SK-N-SH treated with all-trans-retinoic acid at 6 μM for 48 hours (cell line): ENCODE measurements around the gene POLDIP3.

Experiments used
- ATAC-seq: fragments of 200-7000 bp; cut with Tn5 transposase; 3 replicates; pipeline ENCODE4 v1.9.1; 2020; ENCODE audit warnings: mild to moderate bottlenecking, moderate library complexity
- ARNTL ChIP-seq: fragments of 450-650 bp; formaldehyde crosslinking; IDR thresholded peaks from 2 replicates; pipeline ENCODE4 v1.5.0; 2020; ENCODE audit warnings: low read depth, mild to moderate bottlenecking, moderate library complexity, borderline replicate concordance
- BACH2 ChIP-seq: fragments of 250-450 bp; sonication (Bioruptor Pico); IDR thresholded peaks from 2 replicates; pipeline ENCODE4 v1.9.0; 2021; ENCODE audit warnings: mild to moderate bottlenecking, borderline replicate concordance
- CSDC2 ChIP-seq: fragments of 250-450 bp; sonication (Bioruptor Pico); IDR thresholded peaks from 2 replicates; pipeline ENCODE4 v1.5.0; 2020; ENCODE audit warnings: mild to moderate bottlenecking, moderate library complexity
- CSRNP3 ChIP-seq: fragments of 250-450 bp; sonication (Bioruptor Pico); IDR thresholded peaks from 2 replicates; pipeline ENCODE4 v1.5.1; 2021; ENCODE audit warnings: mild to moderate bottlenecking, moderate library complexity
- ESRRG ChIP-seq: fragments of 250-450 bp; sonication (Bioruptor Pico); IDR thresholded peaks from 2 replicates; pipeline ENCODE4 v1.6.1; 2021; ENCODE audit warnings: mild to moderate bottlenecking
- GLIS3 ChIP-seq: fragments of 250-450 bp; sonication (Bioruptor Pico); IDR thresholded peaks from 2 replicates; pipeline ENCODE4 v1.5.0; 2020; ENCODE audit warnings: mild to moderate bottlenecking, moderate library complexity
- ISL1 ChIP-seq: fragments of 250-450 bp; sonication (Bioruptor Pico); IDR thresholded peaks from 2 replicates; pipeline ENCODE4 v2.1.2; 2022; ENCODE audit warnings: mild to moderate bottlenecking, moderate library complexity
- OSR1 ChIP-seq: fragments of 250-450 bp; sonication (Bioruptor Pico); IDR thresholded peaks from 2 replicates; pipeline ENCODE4 v1.8.0; 2022; ENCODE audit warnings: moderate library complexity, mild to moderate bottlenecking, inconsistent platforms
- PPARA ChIP-seq: fragments of 250-450 bp; sonication (Bioruptor Pico); IDR thresholded peaks from 2 replicates; pipeline ENCODE4 v1.5.0; 2020; ENCODE audit warnings: mild to moderate bottlenecking, borderline replicate concordance
- RARB ChIP-seq: fragments of 250-450 bp; sonication (Bioruptor Pico); IDR thresholded peaks from 2 replicates; pipeline ENCODE4 v1.8.0; 2021; ENCODE audit warnings: mild to moderate bottlenecking, moderate library complexity
- SNAI2 ChIP-seq: fragments of 250-450 bp; sonication (Bioruptor Pico); IDR thresholded peaks from 2 replicates; pipeline ENCODE4 v1.5.0; 2020; ENCODE audit warnings: mild to moderate bottlenecking, moderate library complexity
- TCF4 ChIP-seq: fragments of 250-450 bp; sonication (Bioruptor Pico); IDR thresholded peaks from 2 replicates; pipeline ENCODE4 v1.8.0; 2021; ENCODE audit warnings: mild to moderate bottlenecking, moderate library complexity, borderline replicate concordance
- TOX ChIP-seq: fragments of 250-450 bp; sonication (Bioruptor Pico); IDR thresholded peaks from 2 replicates; pipeline ENCODE4 v1.8.0; 2021; ENCODE audit warnings: mild to moderate bottlenecking, moderate library complexity, borderline replicate concordance
- ZC3H10 ChIP-seq: fragments of 250-450 bp; sonication (Bioruptor Pico); IDR thresholded peaks from 2 replicates; pipeline ENCODE4 v1.5.1; 2021; ENCODE audit warnings: mild to moderate bottlenecking, moderate library complexity
- ZFP3 ChIP-seq: fragments of 250-450 bp; sonication (Bioruptor Pico); IDR thresholded peaks from 2 replicates; pipeline ENCODE4 v1.5.0; 2020; ENCODE audit warnings: mild to moderate bottlenecking, moderate library complexity
- ZFP30 ChIP-seq: fragments of 450-650 bp; formaldehyde crosslinking; IDR thresholded peaks from 2 replicates; pipeline ENCODE4 v1.5.0; 2022; ENCODE audit warnings: mild to moderate bottlenecking, moderate library complexity
- ZNF565 ChIP-seq: fragments of 450-650 bp; formaldehyde crosslinking; conservative IDR thresholded peaks from 2 replicates; pipeline ENCODE4 v1.5.0; 2020; ENCODE audit warnings: low read depth, mild to moderate bottlenecking, moderate library complexity
- ZNF70 ChIP-seq: fragments of 450-650 bp; formaldehyde crosslinking; IDR thresholded peaks from 2 replicates; pipeline ENCODE4 v1.5.0; 2020; ENCODE audit warnings: mild to moderate bottlenecking, moderate library complexity
- ZNF8 ChIP-seq: fragments of 450-650 bp; formaldehyde crosslinking; IDR thresholded peaks from 2 replicates; pipeline ENCODE4 v1.5.0; 2020; ENCODE audit warnings: mild to moderate bottlenecking, moderate library complexity
- TF ChIP-seq, protein P1 (sequence below): fragments of 250-450 bp; sonication (Bioruptor Pico); IDR thresholded peaks from 2 replicates; pipeline ENCODE4 v1.8.0; 2021; ENCODE audit warnings: low read depth, mild to moderate bottlenecking, moderate library complexity, borderline replicate concordance
- TF ChIP-seq, protein P2 (sequence below): fragments of 250-450 bp; sonication (Bioruptor Pico); IDR thresholded peaks from 2 replicates; pipeline ENCODE4 v1.5.0; 2020; ENCODE audit warnings: mild to moderate bottlenecking, moderate library complexity
- TF ChIP-seq, protein P3 (sequence below): fragments of 250-450 bp; sonication (Bioruptor Pico); IDR thresholded peaks from 2 replicates; pipeline ENCODE4 v1.5.1; 2020; ENCODE audit warnings: low read depth, mild to moderate bottlenecking, moderate library complexity
- TF ChIP-seq, protein P4 (sequence below): fragments of 250-450 bp; sonication (Bioruptor Pico); IDR thresholded peaks from 2 replicates; pipeline ENCODE4 v1.8.0; 2020; ENCODE audit warnings: mild to moderate bottlenecking, moderate library complexity, borderline replicate concordance

The POLDIP3 gene

GRCh38 chr22:42586381-42586780, 28.3 kb downstream of the POLDIP3 start:
- no peak for ATAC-seq
- TF ChIP-seq CSDC2 (no peak), OSR1 (CRISPR knock-in tag) (no peak), TCF4 (CRISPR knock-in tag) (no peak), CSRNP3 (CRISPR knock-in tag) (no peak), ZNF70 (no peak), ZNF8 (CRISPR knock-in tag) (no peak), RARB (no peak), ZC3H10 (CRISPR knock-in tag) (no peak)
- TF ChIP-seq, protein P1, sequence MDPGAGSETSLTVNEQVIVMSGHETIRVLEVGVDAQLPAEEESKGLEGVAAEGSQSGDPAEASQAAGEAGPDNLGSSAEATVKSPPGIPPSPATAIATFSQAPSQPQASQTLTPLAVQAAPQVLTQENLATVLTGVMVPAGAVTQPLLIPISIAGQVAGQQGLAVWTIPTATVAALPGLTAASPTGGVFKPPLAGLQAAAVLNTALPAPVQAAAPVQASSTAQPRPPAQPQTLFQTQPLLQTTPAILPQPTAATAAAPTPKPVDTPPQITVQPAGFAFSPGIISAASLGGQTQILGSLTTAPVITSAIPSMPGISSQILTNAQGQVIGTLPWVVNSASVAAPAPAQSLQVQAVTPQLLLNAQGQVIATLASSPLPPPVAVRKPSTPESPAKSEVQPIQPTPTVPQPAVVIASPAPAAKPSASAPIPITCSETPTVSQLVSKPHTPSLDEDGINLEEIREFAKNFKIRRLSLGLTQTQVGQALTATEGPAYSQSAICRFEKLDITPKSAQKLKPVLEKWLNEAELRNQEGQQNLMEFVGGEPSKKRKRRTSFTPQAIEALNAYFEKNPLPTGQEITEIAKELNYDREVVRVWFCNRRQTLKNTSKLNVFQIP = no peak
- TF ChIP-seq, protein P2, sequence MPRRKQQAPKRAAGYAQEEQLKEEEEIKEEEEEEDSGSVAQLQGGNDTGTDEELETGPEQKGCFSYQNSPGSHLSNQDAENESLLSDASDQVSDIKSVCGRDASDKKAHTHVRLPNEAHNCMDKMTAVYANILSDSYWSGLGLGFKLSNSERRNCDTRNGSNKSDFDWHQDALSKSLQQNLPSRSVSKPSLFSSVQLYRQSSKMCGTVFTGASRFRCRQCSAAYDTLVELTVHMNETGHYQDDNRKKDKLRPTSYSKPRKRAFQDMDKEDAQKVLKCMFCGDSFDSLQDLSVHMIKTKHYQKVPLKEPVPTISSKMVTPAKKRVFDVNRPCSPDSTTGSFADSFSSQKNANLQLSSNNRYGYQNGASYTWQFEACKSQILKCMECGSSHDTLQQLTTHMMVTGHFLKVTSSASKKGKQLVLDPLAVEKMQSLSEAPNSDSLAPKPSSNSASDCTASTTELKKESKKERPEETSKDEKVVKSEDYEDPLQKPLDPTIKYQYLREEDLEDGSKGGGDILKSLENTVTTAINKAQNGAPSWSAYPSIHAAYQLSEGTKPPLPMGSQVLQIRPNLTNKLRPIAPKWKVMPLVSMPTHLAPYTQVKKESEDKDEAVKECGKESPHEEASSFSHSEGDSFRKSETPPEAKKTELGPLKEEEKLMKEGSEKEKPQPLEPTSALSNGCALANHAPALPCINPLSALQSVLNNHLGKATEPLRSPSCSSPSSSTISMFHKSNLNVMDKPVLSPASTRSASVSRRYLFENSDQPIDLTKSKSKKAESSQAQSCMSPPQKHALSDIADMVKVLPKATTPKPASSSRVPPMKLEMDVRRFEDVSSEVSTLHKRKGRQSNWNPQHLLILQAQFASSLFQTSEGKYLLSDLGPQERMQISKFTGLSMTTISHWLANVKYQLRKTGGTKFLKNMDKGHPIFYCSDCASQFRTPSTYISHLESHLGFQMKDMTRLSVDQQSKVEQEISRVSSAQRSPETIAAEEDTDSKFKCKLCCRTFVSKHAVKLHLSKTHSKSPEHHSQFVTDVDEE = no peak
- TF ChIP-seq, protein P3, sequence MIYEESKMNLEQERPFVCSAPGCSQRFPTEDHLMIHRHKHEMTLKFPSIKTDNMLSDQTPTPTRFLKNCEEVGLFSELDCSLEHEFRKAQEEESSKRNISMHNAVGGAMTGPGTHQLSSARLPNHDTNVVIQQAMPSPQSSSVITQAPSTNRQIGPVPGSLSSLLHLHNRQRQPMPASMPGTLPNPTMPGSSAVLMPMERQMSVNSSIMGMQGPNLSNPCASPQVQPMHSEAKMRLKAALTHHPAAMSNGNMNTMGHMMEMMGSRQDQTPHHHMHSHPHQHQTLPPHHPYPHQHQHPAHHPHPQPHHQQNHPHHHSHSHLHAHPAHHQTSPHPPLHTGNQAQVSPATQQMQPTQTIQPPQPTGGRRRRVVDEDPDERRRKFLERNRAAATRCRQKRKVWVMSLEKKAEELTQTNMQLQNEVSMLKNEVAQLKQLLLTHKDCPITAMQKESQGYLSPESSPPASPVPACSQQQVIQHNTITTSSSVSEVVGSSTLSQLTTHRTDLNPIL (CRISPR knock-in tag) = no peak
- TF ChIP-seq, protein P4, sequence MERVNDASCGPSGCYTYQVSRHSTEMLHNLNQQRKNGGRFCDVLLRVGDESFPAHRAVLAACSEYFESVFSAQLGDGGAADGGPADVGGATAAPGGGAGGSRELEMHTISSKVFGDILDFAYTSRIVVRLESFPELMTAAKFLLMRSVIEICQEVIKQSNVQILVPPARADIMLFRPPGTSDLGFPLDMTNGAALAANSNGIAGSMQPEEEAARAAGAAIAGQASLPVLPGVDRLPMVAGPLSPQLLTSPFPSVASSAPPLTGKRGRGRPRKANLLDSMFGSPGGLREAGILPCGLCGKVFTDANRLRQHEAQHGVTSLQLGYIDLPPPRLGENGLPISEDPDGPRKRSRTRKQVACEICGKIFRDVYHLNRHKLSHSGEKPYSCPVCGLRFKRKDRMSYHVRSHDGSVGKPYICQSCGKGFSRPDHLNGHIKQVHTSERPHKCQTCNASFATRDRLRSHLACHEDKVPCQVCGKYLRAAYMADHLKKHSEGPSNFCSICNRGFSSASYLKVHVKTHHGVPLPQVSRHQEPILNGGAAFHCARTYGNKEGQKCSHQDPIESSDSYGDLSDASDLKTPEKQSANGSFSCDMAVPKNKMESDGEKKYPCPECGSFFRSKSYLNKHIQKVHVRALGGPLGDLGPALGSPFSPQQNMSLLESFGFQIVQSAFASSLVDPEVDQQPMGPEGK (CRISPR knock-in tag) = no peak

DNA sequence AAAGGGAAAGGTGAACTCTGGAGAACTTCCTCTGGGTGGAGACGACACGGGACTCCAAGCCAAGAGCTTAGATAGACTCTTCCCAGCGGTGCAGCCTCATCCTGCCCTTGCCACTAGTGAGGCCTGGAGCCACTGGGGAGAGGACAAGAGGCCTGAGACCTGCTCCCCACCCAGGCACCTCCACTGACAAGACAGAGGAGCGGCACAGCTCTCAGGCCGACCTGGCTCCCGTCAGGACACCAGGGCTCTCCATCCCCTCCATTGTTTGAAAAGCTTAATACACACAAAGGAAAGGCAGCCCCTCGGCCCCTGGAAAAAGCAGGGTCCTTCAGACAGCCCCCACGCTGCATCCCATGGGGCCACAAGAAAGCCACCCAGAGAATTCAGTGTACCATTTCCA, 29.6 kb downstream of the POLDIP3 start:
- TF ChIP-seq CSDC2 (no peak), ESRRG (CRISPR knock-in tag) (no peak), ZFP3 (CRISPR knock-in tag) (no peak), ARNTL (CRISPR knock-in tag) (no peak), OSR1 (CRISPR knock-in tag) (no peak), TOX (CRISPR knock-in tag) (no peak), RARB (no peak), ZNF70 (no peak), ZFP30 (CRISPR knock-in tag) (no peak), ISL1 (CRISPR knock-in tag) (no peak), ZNF565 (CRISPR knock-in tag) (no peak), PPARA (CRISPR knock-in tag) (no peak), GLIS3 (CRISPR knock-in tag) (no peak), BACH2 (no peak), SNAI2 (CRISPR knock-in tag) (no peak)
- TF ChIP-seq, protein P2 = no peak
- TF ChIP-seq, protein P1 = no peak
- TF ChIP-seq, protein P3 (CRISPR knock-in tag) = no peak
- TF ChIP-seq, protein P4 (CRISPR knock-in tag) = no peak
- no peak for ATAC-seq
